ENCODE measurements around the gene TMEM106A.
"Not testable (repeated sequence)": the region's sequence is repeated elsewhere in the genome, so short reads cannot be mapped to it uniquely, and the experiment has no call there.

Gene TMEM106A

DNA sequence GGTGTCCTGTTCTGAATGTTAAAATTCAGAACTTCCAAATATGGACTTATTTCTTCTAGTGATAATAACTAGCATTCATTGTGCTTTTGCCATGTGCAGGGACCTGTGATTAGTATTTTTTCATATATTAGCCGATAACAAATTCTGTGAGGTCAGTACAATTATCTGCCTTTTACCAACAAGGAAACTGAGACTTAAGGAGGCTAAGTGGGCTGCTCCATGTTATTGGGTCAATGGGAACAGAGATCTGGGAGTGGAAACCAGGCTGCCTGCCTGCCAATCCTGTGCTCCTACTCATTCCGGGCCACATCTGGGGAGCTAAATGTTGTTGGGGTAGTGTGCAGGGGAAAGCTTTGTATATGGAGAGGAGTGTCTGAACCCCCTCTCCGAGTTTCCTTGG lies 3.7 kb downstream of the TMEM106A start:
- no peak for DNase-seq (ENCODE audit: low spot score)

DNA sequence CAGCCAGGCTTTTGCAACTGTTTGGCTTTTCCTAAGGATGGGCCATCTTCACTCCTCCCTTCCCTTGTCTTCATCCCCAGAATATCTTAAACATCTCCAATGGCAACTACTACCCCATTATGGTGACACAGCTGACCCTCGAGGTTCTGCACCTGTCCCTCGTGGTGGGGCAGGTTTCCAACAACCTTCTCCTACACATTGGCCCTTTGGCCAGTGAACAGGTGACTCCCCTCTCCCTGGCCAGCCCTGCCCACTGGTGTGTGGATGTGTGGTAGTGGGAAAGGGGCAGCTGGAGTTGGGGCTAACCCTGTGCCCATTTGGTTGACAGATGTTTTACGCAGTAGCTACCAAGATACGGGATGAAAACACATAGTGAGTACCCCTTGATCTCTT lies 4.7 kb downstream of the TMEM106A start:
- DNase-seq (ENCODE audit: low spot score): no peak

DNA sequence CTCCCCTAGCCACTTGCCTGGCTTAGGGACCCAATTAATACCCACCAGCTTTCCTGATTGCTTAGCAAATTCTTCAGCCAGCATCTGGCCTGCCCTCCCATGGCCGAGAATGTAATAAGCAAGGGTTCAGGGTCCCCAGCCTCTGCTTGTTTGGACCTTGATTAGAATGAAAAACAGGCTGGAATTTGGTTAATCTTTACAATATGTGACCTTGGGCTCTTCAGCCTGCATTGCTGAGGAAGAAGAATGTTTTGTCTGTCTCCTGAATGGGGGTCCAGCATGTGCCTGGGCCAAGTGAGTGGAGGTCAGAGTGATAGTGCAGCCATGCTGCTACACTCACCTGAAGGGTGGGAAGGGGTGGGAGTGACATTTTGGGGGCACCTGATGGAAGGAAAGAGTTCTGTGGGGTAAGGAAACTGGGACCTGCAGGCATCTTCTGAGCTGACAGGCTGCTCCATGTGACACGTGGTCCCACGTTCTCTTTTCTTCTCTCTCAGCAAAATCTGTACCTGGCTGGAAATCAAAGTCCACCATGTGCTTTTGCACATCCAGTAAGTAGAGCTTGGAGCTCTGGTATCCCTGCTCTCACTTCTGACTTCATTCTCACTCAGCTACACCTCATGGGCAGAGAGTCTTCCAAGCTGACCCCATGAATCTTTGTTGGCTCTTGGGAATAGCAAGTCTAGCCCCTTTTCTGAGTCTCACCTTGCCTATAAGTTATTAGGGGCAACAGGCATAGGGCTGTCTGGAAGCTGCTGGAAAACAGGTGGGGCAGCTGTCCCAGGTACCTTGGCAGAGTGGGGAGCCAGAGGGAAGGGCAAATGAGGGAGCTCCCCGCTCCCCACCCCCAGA lies 5.3 kb downstream of the TMEM106A start:
- DNase-seq (ENCODE audit: low spot score): no peak

DNA sequence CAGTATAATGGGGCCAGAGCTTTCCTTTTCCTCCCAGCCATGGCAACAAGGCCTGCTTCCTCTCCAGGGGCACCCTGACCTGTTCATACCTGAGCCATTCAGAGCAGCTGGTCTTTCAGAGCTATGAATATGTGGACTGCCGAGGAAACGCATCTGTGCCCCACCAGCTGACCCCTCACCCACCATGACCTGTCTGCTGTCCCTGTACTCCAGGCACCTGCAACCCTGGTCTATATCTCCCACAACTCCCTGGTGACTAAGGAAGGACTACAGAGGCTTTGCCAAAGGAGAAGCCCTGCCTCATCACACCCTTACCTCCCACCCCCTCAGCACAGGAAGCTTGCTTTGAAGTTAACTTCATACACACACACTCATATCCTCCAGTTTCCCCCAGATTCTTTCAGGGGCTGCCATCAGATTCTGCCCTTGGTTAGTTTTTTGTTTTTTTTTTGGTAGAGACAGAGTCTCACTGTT lies 6.0 kb downstream of the TMEM106A start:
- DNase-seq (ENCODE audit: low spot score): no peak

DNA sequence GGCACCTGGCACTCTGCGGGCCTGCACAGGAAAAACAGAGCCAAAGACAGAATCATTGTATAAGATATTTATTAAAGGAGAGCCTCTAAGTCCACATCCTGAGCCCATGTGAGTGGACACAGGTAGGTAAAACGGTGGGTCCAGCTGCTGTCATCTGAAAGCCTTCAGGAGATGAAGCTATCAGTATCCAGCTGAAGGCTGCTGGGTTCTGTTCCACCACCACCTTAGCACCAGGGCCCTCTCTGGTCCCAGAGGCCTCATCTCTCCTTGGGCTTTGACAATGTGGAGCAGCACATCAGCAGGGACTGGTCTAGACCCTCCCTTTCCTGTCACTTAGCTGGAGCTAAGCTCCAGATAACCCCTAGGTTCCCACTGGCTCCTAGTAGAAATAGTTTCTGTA lies 7.3 kb downstream of the TMEM106A start:
- DNase-seq (ENCODE audit: low spot score): no peak

DNA sequence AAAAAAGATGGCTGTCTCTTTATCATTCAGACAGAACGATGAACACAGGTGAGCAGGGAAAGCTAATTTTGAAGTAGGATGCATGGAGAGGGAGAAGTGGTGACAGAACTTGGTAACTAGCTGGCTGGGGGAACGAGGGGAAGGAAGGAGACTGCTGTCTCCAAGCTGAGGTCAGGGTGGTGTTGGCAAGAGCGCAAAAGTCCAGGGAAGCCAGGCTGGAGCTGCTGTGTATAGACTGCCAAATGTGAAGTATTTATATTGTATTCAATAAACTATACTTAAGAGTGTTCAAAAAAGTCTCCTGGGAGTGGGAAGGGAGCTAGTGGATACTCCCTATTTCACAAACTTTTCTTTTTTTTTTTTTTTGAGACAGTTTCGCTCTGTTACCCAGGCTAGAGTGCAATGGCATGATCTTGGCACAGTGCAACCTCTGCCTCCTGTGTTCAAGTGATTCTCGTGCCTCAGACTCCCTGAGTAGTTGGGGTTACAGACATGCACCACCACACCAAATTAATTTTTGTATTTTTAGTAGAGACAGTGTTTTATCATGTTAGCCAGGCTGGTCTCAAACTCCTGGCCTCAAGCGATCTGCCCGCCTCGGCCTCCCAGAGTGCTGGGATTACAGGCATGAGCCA lies 8.2 kb downstream of the TMEM106A start:
- no peak for DNase-seq (ENCODE audit: low spot score)

DNA sequence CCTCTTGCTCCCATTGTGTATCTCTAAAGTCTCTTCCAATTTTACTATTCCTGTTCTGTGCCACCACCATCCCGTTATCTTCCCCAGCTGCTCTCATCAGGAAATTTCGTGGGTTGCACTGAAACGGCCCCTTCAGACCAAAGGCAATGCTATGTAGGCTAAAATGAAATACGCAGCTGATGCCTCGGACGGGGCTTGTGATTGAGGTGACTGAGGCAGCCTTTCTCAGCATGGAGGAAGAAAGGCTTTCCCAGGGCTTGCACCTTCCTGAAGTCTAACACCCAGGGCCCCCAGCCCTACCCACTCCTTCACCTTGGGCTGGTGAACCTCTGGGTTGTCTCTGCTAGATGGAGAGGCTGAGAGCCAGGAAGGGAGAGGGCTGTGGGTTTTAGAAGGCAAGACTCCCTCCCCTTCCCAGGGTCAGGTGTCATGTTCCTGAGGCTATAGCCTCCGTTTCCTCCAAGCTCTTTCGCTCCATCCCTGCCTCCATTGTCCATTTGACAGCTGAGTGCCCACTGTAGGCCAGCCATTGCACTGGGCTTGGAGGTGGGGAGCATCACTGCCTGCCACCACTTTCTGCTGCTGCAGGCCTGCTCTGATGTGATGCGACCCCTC lies 8.9 kb downstream of the TMEM106A start:
- no peak for DNase-seq (ENCODE audit: low spot score)

DNA sequence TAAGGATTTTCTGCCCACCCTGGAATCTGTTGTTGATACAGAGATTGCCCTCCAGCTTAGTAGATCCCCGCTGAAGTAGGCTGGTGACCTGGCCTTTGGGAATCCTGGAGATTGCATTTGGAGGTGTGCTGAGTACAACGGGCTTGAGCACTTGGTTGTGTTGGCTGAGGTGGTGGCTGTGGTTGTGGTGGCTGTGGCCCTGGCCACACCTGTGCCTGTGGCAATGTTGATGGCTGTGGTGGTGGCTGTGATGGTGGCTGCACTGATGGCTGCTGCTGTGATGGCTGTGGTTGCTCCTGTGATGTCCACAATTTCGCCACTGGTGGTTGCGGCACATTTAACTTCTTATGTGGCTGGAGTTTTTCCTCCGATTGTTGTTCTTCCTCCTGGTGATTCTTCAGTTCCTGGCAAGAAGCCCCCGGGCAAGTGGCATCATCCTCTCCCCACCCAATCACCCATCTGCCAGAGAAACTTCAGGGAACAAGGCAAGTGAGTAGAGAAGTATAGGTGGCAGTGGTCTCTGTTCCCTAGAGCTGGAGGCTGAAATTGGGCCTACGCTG lies 12.6 kb downstream of the TMEM106A start:
- no peak for DNase-seq (ENCODE audit: low spot score)

DNA sequence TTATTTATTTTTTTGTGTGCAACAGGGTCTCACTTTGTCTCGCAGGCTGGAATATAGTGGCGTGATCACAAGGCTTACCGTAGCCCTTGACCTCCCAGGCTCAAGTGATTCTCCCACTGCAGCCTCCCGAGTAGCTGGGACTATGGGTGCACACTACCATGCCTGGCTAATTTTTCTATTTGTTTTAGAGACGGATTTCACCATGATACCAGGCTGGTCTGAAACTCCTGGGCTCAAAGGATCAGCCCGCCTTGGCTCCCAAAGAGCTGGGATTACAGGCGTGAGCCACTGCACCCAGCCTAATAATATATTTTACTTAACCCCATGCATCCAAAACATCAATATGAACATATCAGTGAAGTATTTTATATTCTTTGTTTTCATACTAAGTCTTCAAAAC lies 14.7 kb downstream of the TMEM106A start:
- DNase-seq (ENCODE audit: low spot score): no peak

DNA sequence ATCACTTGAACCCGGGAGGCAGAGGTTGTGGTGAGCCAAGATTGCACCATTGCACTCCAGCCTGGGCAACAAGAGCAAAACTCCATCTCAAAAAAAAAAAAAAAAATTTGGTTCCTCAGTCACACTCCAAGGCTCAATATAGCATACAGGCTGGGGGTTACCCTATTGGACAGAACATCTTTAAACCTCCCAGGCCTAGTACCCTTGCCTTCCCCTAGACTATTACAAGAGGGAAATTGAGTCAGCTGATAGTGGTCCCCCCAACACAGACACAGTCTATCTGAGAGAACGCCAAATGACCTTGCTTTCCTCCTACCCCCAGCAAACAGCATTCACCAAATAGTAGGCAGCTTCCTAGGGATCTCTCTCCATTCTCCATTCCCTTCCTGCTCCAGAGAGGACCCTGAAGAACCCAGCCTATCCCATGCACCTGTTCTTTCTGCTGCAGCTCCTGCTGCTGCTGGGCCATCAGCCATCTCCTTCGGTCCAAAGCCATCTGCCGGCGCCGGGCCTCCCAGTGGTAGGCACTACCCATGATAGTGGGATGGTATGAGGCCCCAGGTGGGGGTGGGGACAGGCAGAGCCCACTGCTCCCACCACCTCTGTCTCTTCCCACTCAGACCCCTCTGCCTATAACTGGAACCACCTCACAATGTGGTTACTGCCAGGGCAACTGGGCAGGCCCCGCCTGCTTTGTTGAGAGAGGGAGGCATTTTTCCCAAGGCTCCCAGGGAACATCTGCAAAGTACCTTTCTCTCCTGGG lies 16.5 kb downstream of the TMEM106A start, which contains the start of gene CCDC200:
TSS of gene CCDC200 (minus strand) at position 604 of the 763 bp plus-strand sequence. CDS start at position 535, 69 bp downstream.
- DNase-seq (ENCODE audit: low spot score): not testable (repeated sequence)

DNA sequence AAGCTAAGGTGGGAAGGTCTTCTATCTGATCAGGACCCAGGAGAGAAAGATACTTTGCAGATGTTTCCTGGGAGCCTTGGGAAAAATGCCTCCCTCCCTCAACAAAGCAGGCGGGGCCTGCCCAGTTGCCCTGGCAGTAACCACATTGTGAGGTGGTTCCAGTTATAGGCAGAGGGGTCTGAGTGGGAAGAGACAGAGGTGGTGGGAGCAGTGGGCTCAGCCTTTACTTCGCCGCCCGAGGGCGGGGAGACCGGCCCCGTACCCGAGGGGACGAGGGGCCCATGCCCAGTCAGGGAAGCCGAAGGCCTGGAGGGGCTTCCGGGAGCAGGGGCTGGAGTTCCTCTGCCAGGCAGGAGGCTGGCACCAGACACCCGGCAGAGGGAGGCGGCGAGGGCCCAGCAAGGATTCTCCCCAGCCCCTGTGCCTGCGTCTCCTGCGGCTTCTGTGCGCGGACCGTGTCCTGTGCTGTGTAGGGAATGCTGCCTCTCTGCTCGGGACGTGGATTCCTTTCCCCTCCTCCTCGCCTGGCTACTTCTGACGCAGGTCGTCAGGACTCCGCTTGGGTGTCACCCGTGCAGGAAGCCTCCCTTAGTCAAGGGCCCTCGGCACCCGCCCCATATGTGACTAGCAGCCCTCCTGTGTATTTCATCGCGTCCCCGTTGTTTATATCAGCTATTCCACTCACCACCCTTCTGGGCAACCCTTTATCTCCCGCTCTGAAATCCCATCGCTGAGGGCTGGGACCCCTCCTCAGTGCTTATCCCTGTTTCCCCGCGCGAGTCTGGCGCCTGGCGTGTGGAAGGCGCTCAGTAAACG lies 19.7 kb downstream of the TMEM106A start:
- not testable (repeated sequence) for DNase-seq (ENCODE audit: low spot score)

DNA sequence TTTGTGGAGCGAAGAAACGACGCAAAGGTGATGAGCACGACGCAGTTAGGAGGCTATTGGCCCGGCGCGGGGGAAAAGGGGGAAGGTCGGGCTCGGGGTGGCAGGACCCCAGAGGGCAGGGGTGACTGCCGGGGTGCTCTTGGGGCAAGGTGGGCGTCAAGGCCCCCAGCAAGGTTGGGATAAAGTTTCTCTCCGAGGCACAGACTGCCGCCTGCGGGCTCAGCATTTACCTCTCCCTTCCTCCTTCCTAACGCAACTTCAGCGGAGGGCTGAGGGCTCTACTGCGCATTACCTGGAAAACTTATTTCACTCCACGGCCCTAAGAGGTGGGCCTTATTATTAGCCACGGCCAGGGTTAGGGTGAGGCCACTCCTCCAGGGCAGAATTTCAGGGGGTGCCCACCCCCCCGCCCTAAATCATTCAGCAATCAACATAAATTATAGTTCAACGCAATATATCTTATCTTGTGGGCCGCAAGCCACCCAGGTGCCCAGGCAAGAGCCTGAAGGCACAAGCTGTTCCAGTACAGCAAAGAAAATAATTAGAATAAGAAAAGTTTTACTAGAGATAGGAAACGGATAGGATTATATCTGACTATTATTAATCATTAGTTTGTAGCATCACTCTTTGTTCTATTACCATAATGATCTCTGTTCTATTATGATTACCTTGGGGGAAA lies 20.5 kb downstream of the TMEM106A start:
- DNase-seq (ENCODE audit: low spot score): peak; percentile 59

DNA sequence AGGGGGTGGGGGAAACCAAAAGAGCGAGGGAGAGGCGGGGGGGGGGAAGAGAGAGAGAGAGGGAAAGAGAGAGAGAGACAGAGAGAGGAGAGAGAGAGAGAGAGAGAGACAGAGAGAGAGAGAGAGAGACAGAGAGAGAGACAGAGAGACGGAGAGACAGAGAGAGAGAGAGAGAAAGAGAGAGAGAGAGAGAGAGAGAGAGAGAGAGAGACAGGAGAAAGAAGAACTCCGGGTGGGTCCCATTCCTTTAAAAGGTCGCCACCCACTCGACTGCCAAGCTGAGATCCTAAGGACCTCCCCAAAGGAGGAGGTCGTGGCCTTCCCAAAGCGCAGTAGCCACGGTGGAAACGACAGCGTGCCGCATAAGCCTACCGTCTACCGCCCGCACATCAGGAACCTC lies 21.6 kb downstream of the TMEM106A start:
- not testable (repeated sequence) for DNase-seq (ENCODE audit: low spot score)

DNA sequence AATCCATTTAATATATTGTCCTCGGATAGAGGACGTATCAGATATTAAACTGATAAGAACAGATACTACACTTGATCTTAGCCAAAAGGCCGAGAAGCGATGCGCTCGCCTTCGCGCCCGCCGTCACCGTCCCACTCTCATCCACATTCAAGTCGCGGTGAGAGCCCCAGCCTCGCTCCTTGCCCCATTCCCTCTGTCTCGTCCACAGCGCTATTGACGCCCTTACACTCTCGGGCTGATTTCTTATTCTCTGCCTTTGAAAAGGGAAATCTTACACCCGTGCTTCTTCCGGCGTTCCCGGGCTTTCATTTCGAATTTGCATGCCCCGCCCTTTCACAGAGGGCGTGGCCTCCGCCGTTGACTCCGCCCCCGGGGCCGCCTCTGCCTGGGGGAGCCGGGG lies 22.2 kb downstream of the TMEM106A start, which contains the start of gene RNU2-1:
TSS of gene RNU2-1 (minus strand) at position 101 of the 400 bp plus-strand sequence.
- DNase-seq (ENCODE audit: low spot score): not testable (repeated sequence)

DNA sequence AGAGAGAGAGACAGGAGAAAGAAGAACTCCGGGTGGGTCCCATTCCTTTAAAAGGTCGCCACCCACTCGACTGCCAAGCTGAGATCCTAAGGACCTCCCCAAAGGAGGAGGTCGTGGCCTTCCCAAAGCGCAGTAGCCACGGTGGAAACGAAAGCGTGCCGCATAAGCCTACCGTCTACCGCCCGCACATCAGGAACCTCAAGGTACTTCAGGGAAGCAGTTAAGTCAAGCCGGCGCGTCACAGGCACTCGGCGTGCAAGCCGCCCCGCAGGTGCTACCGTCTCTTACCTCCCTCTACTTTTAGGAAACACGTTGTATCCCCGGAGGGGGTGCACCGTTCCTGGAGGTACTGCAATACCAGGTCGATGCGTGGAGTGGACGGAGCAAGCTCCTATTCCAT lies 27.9 kb downstream of the TMEM106A start:
- not testable (repeated sequence) for DNase-seq (ENCODE audit: low spot score)

DNA sequence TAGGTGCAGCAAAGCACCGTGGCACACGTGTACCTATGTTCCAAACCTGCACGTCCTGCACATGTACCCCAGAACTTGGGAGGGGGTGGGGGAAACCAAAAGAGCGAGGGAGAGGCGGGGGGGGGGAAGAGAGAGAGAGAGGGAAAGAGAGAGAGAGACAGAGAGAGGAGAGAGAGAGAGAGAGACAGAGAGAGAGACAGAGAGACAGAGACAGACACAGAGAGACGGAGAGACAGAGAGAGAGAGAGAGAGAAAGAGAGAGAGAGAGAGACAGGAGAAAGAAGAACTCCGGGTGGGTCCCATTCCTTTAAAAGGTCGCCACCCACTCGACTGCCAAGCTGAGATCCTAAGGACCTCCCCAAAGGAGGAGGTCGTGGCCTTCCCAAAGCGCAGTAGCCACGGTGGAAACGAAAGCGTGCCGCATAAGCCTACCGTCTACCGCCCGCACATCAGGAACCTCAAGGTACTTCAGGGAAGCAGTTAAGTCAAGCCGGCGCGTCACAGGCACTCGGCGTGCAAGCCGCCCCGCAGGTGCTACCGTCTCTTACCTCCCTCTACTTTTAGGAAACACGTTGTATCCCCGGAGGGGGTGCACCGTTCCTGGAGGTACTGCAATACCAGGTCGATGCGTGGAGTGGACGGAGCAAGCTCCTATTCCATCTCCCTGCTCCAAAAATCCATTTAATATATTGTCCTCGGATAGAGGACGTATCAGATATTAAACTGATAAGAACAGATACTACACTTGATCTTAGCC lies 29.1 kb downstream of the TMEM106A start:
- DNase-seq (ENCODE audit: low spot score): not testable (repeated sequence)

DNA sequence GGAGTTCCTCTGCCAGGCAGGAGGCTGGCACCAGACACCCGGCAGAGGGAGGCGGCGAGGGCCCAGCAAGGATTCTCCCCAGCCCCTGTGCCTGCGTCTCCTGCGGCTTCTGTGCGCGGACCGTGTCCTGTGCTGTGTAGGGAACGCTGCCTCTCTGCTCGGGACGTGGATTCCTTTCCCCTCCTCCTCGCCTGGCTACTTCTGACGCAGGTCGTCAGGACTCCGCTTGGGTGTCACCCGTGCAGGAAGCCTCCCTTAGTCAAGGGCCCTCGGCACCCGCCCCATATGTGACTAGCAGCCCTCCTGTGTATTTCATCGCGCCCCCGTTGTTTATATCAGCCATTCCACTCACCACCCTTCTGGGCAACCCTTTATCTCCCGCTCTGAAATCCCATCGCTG lies 34.8 kb downstream of the TMEM106A start:
- not testable (repeated sequence) for DNase-seq (ENCODE audit: low spot score)

Data from SK-N-DZ (cell line).